ENCODE data around the gene RAX. TPM values are rescaled to one million over a fixed set of nuclear protein-coding genes. Genes with fewer than 3 reads are reported as not detected.

The RAX gene
- total and polyA plus RNA-seq, 10 of the 15 experiments (the other 5 are each of a cell fraction or from before 2014, with no cell fraction given), result not detected

DNA sequence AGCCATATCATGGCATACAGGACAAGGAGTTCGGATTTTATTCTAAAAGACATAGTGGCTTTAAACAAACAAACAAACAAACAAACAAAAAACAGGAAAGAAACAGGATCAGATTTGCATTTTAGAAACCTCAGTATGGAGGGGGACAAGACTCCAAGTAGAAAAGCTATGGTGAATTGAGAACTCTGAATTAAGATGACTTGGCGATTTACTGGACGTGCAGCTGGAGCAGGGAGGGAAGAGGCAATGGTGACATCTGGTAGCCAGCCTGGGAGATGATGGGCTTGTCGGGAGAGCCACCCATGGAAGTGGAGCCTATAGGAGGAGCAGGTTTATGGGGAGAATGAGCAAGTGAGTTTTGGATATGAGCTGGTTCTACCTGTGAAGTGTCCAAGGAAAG lies 32.0 kb upstream of the RAX start:
- H3K4me1 ChIP-seq (ENCODE audit: control insufficient read depth, insufficient read depth, low read length), result no peaks in the 10 kb centered on the region
- H3K79me2 ChIP-seq (ENCODE audit: control insufficient read depth, insufficient read depth, low read length), result no peaks in the 10 kb centered on the region
- 27% methylated on average over 4 of the region's 4 CpGs for WGBS (ENCODE audit: insufficient coverage, insufficient replicate concordance, low lambda C conversion rate, missing lambda C conversion rate)
- ChIA-PET RAD21 (ENCODE audit: unreplicated experiment) (interaction anchor here (1.2 kb wide), 1 partner anchor 97 kb away, joined by 3 read pairs; no protein-coding TSS in a partner anchor), CTCF (interaction anchor here (4.4 kb wide), 1 partner anchor 98 kb away, joined by 33 read pairs; no protein-coding TSS in a partner anchor), POLR2A (no interaction called here), SMC1A (ENCODE audit: uncharacterized antibody, unreplicated experiment) (interaction anchor here (1.1 kb wide), 1 partner anchor 98 kb away, joined by 8 read pairs; no protein-coding TSS in a partner anchor)
- FAIRE-seq (no peak), ATAC-seq (no peak), DNase-seq (ENCODE audit: low read depth, low spot score) (no peak)
- H3K9ac ChIP-seq (ENCODE audit: control insufficient read depth, insufficient read depth, low read length), result no peak overlapping the region
- no peak overlapping the region for H3K4me2 ChIP-seq (ENCODE audit: control insufficient read depth, insufficient read depth)
- no peaks in the 10 kb centered on the region for H3K36me3 ChIP-seq (ENCODE audit: control insufficient read depth in 2 of 2, insufficient read depth in 2 of 2, low read length in 1 of 2)
- no peak overlapping the region for H3K27ac ChIP-seq (ENCODE audit: control insufficient read depth, insufficient read depth)
- BruUV-seq (replicated peaks), result no TSS peak
- no peak overlapping the region for H2AFZ ChIP-seq (ENCODE audit: control insufficient read depth, low read depth, low read length)
- no peaks in the 10 kb centered on the region for H4K20me1 ChIP-seq (ENCODE audit: control insufficient read depth, insufficient read depth)
- H3K4me3 ChIP-seq, result no peak overlapping the region
- H3K27me3 ChIP-seq (replicated peaks in 1 of 2; ENCODE audit: control insufficient read depth in 2 of 2, insufficient read depth in 2 of 2, low read length in 1 of 2), result peaks cover 4 to 7% of the 10 kb centered on the region in 2 experiments; a peak in 3 of 4 replicates
- H3K9me3 ChIP-seq (replicated peaks; ENCODE audit: control insufficient read depth, insufficient read depth, low read length), result no peaks in the 10 kb centered on the region; the same call in 2 of the 3 replicates
- intact Hi-C loops (cut with micrococcal nuclease; ENCODE audit: unreplicated experiment) (no loop called here), in situ Hi-C loops (cut with MboI) (no loop called here)
- TF ChIP-seq RB1 (IDR thresholded peaks at IDR 0.05; ENCODE audit: borderline replicate concordance) (no peak), RCOR1 (conservative IDR thresholded peaks at IDR 0.05; ENCODE audit: low read depth, low read length) (no peak), TAF1 (IDR thresholded peaks at IDR 0.05; ENCODE audit: borderline replicate concordance, low read depth, low read length) (no peak), STAT1 (conservative IDR thresholded peaks at IDR 0.05) (no peak), RAD51 (IDR thresholded peaks at IDR 0.05) (no peak), SMC3 (IDR thresholded peaks at IDR 0.05; ENCODE audit: borderline replicate concordance, low read length) (no peak), POLR2AphosphoS5 (IDR thresholded peaks at IDR 0.05; ENCODE audit: low read length) (no peak), MYB (IDR thresholded peaks at IDR 0.05; ENCODE audit: borderline replicate concordance, low read depth, low read length) (no peak)
- TF ChIP-seq, protein P1, sequence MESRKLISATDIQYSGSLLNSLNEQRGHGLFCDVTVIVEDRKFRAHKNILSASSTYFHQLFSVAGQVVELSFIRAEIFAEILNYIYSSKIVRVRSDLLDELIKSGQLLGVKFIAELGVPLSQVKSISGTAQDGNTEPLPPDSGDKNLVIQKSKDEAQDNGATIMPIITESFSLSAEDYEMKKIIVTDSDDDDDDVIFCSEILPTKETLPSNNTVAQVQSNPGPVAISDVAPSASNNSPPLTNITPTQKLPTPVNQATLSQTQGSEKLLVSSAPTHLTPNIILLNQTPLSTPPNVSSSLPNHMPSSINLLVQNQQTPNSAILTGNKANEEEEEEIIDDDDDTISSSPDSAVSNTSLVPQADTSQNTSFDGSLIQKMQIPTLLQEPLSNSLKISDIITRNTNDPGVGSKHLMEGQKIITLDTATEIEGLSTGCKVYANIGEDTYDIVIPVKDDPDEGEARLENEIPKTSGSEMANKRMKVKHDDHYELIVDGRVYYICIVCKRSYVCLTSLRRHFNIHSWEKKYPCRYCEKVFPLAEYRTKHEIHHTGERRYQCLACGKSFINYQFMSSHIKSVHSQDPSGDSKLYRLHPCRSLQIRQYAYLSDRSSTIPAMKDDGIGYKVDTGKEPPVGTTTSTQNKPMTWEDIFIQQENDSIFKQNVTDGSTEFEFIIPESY (IDR thresholded peaks at IDR 0.05), result no peak
- TF ChIP-seq, protein P2, sequence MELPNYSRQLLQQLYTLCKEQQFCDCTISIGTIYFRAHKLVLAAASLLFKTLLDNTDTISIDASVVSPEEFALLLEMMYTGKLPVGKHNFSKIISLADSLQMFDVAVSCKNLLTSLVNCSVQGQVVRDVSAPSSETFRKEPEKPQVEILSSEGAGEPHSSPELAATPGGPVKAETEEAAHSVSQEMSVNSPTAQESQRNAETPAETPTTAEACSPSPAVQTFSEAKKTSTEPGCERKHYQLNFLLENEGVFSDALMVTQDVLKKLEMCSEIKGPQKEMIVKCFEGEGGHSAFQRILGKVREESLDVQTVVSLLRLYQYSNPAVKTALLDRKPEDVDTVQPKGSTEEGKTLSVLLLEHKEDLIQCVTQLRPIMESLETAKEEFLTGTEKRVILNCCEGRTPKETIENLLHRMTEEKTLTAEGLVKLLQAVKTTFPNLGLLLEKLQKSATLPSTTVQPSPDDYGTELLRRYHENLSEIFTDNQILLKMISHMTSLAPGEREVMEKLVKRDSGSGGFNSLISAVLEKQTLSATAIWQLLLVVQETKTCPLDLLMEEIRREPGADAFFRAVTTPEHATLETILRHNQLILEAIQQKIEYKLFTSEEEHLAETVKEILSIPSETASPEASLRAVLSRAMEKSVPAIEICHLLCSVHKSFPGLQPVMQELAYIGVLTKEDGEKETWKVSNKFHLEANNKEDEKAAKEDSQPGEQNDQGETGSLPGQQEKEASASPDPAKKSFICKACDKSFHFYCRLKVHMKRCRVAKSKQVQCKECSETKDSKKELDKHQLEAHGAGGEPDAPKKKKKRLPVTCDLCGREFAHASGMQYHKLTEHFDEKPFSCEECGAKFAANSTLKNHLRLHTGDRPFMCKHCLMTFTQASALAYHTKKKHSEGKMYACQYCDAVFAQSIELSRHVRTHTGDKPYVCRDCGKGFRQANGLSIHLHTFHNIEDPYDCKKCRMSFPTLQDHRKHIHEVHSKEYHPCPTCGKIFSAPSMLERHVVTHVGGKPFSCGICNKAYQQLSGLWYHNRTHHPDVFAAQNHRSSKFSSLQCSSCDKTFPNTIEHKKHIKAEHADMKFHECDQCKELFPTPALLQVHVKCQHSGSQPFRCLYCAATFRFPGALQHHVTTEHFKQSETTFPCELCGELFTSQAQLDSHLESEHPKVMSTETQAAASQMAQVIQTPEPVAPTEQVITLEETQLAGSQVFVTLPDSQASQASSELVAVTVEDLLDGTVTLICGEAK (IDR thresholded peaks at IDR 0.05; ENCODE audit: borderline replicate concordance), result no peak
